Thymus (tissue), 11 donors: ENCODE measurements around the gene MAD1L1. TPM values are rescaled to one million over a fixed set of nuclear protein-coding genes. Genes with fewer than 3 reads are reported as not detected.

Experiments used
- DNase-seq, 9 donors: peaks; one replicate each; pipeline ENCODE4 v3.0.0-alpha.2; 2013; ENCODE audit warnings: low spot score in 9 of 9, low read depth in 6 of 9, missing footprints in 1 of 9
- H3K27ac ChIP-seq, 2 donors: one replicate each; pipeline ENCODE4 v1.5.1; 2013; ENCODE audit warnings: control low read depth in 1 of 2, low read depth in 1 of 2, low read length in 1 of 2, mild to moderate bottlenecking in 1 of 2, moderate library complexity in 1 of 2
- H3K27me3 ChIP-seq, 2 donors: one replicate each; pipeline ENCODE4 v1.5.1; 2013; ENCODE audit warnings: low read length in 1 of 2; ENCODE audit not compliant: control insufficient read depth in 2 of 2, insufficient read depth in 1 of 2
- H3K36me3 ChIP-seq, 2 donors: one replicate each; pipeline ENCODE4 v1.5.1; 2013; ENCODE audit warnings: low read length in 1 of 2, mild to moderate bottlenecking in 1 of 2, moderate library complexity in 1 of 2; ENCODE audit not compliant: control insufficient read depth in 2 of 2, insufficient read depth in 2 of 2
- H3K4me1 ChIP-seq, 2 donors: one replicate each; pipeline ENCODE4 v1.5.1; 2013; ENCODE audit warnings: low read length in 2 of 2; ENCODE audit not compliant: control insufficient read depth in 2 of 2, insufficient read depth in 2 of 2
- H3K4me3 ChIP-seq, 2 donors: one replicate each; pipeline ENCODE4 v1.5.1; 2013; ENCODE audit warnings: low read length in 2 of 2, control low read depth in 1 of 2, mild to moderate bottlenecking in 1 of 2
- H3K9me3 ChIP-seq, 2 donors: one replicate each; pipeline ENCODE4 v1.5.1; 2013; ENCODE audit warnings: low read length in 1 of 2, mild to moderate bottlenecking in 1 of 2; ENCODE audit not compliant: control insufficient read depth in 2 of 2, insufficient read depth in 1 of 2
- WGBS: extraction: QIAGEN DNeasy Blood & Tissue Kit; methylation state at CpG from one replicate; pipeline ENCODE4 v1.1.7; 2013; 5-methylcytosine and 5-hydroxymethylcytosine counted together
- polyA plus RNA-seq: library from polyadenylated mRNA; stranded (reverse); fragments of 200-250 nt; gene quantifications from one replicate; pipeline ENCODE4 v1.2.3, GENCODE V29; 2013
- total RNA-seq: library from RNA; stranded (reverse); fragments of 120-200 nt; gene quantifications from one replicate; pipeline ENCODE4 v1.2.4, GENCODE V29; 2013
- donor health status: healthy.

MAD1L1 gene
- total and polyA plus RNA-seq, 2 donors, result 93.3 to 103 TPM

GRCh38 chr7:1940863-1941262 lies 291.9 kb downstream of the MAD1L1 start:
- peak in 2 of 9 donors; percentile 71 to 85 for DNase-seq
- peaks cover 18 to 82% of the 10 kb centered on the region in 2 donors for H3K4me1 ChIP-seq
- peak overlapping the region; percentile 89 to 98 for H3K27ac ChIP-seq
- H3K36me3 ChIP-seq, result peaks cover 12 to 14% of the 10 kb centered on the region in 2 donors
- H3K9me3 ChIP-seq, result peaks cover 0 to 9% of the 10 kb centered on the region in 2 donors
- WGBS, result 57% methylated on average over 16 of the region's 16 CpGs
- H3K27me3 ChIP-seq, result no peaks in the 10 kb centered on the region
- peak overlapping the region; percentile 44 to 59 for H3K4me3 ChIP-seq

GRCh38 chr7:1940402-1940786 lies 292.4 kb downstream of the MAD1L1 start:
- H3K4me1 ChIP-seq, result peaks cover 18 to 78% of the 10 kb centered on the region in 2 donors
- no peaks in the 10 kb centered on the region for H3K27me3 ChIP-seq
- WGBS, result 2% methylated on average over 21 of the region's 21 CpGs
- DNase-seq, result peak in 7 of 9 donors; percentile 66 to 94 (median 85)
- peaks cover 16% of the 10 kb centered on the region in 2 donors for H3K36me3 ChIP-seq
- peak overlapping the region; percentile 44 to 59 for H3K4me3 ChIP-seq
- peak overlapping the region; percentile 89 to 98 for H3K27ac ChIP-seq
- peaks cover 0 to 14% of the 10 kb centered on the region in 2 donors for H3K9me3 ChIP-seq

GRCh38 chr7:1939434-1940401 lies 293.0 kb downstream of the MAD1L1 start:
- Histone ChIP-seq H3K4me3 (peak overlapping the region; percentile 44 to 59), H3K36me3 (peaks cover 22% of the 10 kb centered on the region in 2 donors), H3K27ac (peak overlapping the region; percentile 83 to 89), H3K4me1 (peaks cover 18 to 71% of the 10 kb centered on the region in 2 donors), H3K27me3 (no peaks in the 10 kb centered on the region), H3K9me3 (peaks cover 2 to 20% of the 10 kb centered on the region in 2 donors)
- DNase-seq, result peak in 1 of 9 donors; percentile 45
- 38% methylated on average over 28 of the region's 28 CpGs for whole genome bisulfite sequencing

GRCh38 chr7:1938788-1939433 lies 293.8 kb downstream of the MAD1L1 start:
- H3K4me3 ChIP-seq, result peak overlapping the region; percentile 44 to 59
- H3K27me3 ChIP-seq, result no peaks in the 10 kb centered on the region
- peaks cover 2 to 28% of the 10 kb centered on the region in 2 donors for H3K9me3 ChIP-seq
- H3K4me1 ChIP-seq, result peaks cover 15 to 63% of the 10 kb centered on the region in 2 donors
- DNase-seq, result peak in 1 of 9 donors; percentile 44
- H3K36me3 ChIP-seq, result peaks cover 24 to 26% of the 10 kb centered on the region in 2 donors
- WGBS, result 73% methylated on average over 39 of the region's 39 CpGs
- peak overlapping the region; percentile 83 to 89 for H3K27ac ChIP-seq

GRCh38 chr7:1937252-1937605 lies 295.5 kb downstream of the MAD1L1 start:
- Histone ChIP-seq H3K4me1 (peaks cover 15 to 47% of the 10 kb centered on the region in 2 donors), H3K27ac (no peak overlapping the region), H3K36me3 (peaks cover 34 to 39% of the 10 kb centered on the region in 2 donors), H3K4me3 (no peak overlapping the region), H3K27me3 (no peaks in the 10 kb centered on the region), H3K9me3 (peaks cover 2 to 38% of the 10 kb centered on the region in 2 donors)
- 99% methylated on average over 11 of the region's 11 CpGs for WGBS
- no peak for DNase-seq

- DNase-seq, result no peak
- Histone ChIP-seq H3K4me1 (peaks cover 15 to 41% of the 10 kb centered on the region in 2 donors), H3K9me3 (peaks cover 2 to 38% of the 10 kb centered on the region in 2 donors), H3K36me3 (peaks cover 36 to 39% of the 10 kb centered on the region in 2 donors), H3K27me3 (no peaks in the 10 kb centered on the region), H3K27ac (no peak overlapping the region), H3K4me3 (no peak overlapping the region)
- WGBS, result 96% methylated on average over 29 of the region's 29 CpGs
Observed at GRCh38 chr7:1936531-1937251, 296.1 kb downstream of the MAD1L1 start.

- no peak for DNase-seq
- no peak overlapping the region for H3K4me3 ChIP-seq
- H3K4me1 ChIP-seq, result peaks cover 11 to 34% of the 10 kb centered on the region in 2 donors
- H3K27me3 ChIP-seq, result no peaks in the 10 kb centered on the region
- WGBS, result 96% methylated on average over 8 of the region's 8 CpGs
- peaks cover 2 to 39% of the 10 kb centered on the region in 2 donors for H3K9me3 ChIP-seq
- no peak overlapping the region for H3K27ac ChIP-seq
- H3K36me3 ChIP-seq, result peaks cover 42 to 43% of the 10 kb centered on the region in 2 donors
Observed at GRCh38 chr7:1936006-1936310, 296.8 kb downstream of the MAD1L1 start.

- Histone ChIP-seq H3K9me3 (peaks cover 2 to 42% of the 10 kb centered on the region in 2 donors), H3K36me3 (peaks cover 42 to 44% of the 10 kb centered on the region in 2 donors), H3K4me1 (peaks cover 7 to 28% of the 10 kb centered on the region in 2 donors), H3K27me3 (no peaks in the 10 kb centered on the region), H3K4me3 (no peak overlapping the region), H3K27ac (no peak overlapping the region)
- 98% methylated on average over 21 of the region's 21 CpGs for WGBS
- DNase-seq, result no peak
Observed at GRCh38 chr7:1935176-1936005, 297.4 kb downstream of the MAD1L1 start.
